ENCODE results near the gene EMCN.

DNA sequence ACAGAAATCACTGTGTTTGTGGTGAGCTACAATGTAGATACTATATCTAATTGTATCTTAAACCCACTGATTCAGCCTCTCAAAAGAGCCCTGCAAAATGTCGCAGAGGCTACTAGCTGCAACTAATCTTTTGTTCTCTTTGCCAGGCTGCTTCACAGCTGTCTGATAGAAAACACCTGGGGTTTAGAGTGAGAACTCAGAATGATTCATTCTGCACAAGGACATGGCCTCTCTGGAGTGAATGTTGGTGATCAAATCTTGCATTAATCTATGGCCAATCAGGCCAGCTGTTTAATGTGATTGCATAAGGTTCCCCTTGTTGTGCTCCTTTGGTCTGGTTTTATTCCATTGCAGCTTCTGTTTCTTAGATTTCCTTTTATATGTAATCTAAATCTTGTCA lies 100.3 kb downstream of the EMCN start:
- TF ChIP-seq POLR2AphosphoS5 (IDR thresholded peaks at IDR 0.05; ENCODE audit: low read depth, low read length): no peak
- no peak for TF ChIP-seq POU2F2 (IDR thresholded peaks at IDR 0.05; ENCODE audit: low read depth, low read length)
- TF ChIP-seq POLR2A (IDR thresholded peaks at IDR 0.05; ENCODE audit: low read depth, low read length): no peak
